HG03571 (cell line): ENCODE data around the gene FFAR2.
"Not testable (repeated sequence)": the region's sequence is repeated elsewhere in the genome, so short reads cannot be mapped to it uniquely, and the experiment has no call there.

ENCODE experiments used
- ATAC-seq: cut with Tn5 transposase; IDR thresholded peaks from one replicate; pipeline ENCODE4 v1.9.1; 2021; ENCODE audit not compliant: unreplicated experiment

Gene FFAR2

DNA sequence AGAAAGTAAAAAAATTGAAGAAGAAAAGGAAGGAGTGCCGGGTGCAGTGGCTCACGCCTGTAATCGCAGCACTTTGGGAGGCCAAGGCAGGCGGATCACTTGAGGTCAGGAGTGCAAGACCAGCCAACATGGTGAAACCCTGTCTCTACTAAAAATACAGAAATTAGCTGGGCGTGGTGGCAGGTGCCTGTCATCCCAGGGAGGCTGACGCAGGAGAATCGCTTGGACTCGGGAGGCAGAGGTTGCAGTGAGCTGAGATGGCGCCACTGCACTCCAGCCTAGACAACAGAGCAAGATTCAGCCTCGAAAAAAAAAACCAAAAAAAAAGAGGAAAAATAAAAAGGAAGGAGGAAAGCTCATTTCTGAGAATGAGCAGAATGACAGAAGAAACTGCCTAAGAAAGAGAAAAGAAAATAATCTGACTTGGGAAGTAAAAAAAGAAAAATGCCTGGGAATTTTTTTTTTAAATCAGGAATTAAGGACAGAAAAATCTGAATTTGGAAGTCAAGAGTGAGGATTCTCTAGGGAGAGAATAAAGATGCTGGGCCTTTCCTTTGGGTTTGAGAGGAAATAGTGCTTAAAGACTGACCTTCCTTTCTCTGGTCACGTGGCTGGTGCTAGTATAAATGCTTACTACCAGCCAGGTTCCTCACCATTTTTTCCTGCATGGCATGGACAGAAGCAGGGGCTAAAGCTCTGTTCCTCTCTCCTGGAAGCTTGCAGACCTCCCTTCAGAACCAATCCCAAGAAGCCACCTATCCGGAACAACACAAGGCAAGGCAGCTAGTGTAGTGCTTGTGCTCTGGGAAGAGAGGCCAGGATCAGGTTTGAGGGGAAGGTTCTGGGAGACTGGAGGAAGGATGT lies at the start of gene FFAR2:
TSS of gene FFAR2 (plus strand) at position 652 of the 864 bp plus-strand sequence. CDS start 1,458 bp downstream, outside the sequence.
- no peak for ATAC-seq

DNA sequence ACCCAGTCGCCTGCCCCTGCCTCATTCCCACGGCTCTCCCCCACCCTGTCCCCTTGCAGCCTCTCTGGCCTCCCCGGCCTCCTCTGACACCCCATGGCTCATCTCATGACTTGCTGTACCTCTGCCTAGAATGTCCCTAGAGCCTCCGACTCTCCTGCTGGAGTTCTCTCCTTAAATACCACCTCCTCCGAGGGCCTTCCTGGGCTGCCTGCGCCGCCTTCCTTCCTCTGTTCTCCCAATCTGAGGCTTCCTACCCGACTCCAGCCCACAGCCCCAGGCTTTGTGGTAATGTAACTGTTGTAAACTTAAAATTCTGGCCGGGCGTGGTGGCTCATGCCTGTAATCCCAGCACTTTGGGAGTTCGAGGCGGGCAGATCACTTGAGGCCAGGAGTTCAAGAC lies 49.5 kb upstream of the FFAR2 start:
- no peak for ATAC-seq

DNA sequence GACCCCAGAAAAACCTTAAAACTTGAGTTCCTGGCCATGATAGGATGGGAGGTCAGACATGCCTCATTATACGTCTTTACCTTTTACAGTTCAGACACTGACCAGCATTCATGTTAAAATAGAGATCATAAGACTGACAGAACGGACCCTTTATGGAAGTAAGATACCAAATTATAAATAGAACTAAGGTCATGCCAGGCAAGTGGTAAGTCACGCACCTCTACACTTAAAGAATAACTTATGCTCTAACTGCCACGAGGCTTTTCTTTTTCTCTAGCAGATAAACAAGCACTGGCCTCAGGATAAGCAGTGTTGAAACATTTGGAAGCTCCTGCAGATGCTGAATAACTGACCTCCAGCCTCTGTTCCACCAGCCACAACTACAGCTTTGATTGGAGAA lies 48.8 kb upstream of the FFAR2 start:
- no peak for ATAC-seq

DNA sequence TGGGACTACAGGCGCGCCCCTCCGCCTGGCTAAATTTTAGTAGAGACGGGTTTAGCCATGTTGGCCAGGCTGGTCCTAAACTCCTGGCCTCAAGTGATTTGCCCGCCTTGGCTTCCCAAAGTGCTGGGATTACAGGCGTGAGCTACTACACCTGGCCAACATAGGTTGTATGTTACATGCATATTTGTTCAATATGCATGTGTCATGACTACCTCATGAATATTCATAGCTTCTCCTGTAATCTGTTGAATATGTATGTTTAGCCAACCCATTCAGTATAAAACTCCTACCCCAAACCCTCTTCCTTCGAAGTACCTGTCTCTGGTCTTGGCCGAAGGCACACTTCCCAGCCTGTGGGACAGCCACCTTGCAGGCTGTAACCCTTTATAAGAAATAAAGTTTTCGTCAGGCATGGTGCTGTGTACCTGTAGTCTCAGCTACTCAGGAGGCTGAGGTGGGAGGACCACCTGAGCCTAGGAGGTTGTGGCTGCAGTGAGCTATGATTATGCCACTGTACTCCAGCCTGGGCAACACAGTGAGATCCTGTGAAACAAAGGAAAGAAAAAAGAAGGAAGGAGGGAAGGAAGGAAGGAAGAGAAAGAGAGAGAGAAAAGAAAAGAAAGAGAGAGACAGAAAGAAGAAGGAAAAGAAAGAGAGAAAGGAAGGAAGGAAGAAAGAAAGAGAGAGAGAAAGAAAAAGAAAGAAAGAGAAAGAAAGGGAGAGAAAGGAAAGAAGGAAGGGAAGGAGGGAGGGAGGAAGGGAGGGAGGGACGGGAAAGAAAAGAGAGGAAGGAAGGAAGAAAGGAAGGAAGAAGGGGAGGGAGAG lies 47.9 kb upstream of the FFAR2 start:
- no peak for ATAC-seq

DNA sequence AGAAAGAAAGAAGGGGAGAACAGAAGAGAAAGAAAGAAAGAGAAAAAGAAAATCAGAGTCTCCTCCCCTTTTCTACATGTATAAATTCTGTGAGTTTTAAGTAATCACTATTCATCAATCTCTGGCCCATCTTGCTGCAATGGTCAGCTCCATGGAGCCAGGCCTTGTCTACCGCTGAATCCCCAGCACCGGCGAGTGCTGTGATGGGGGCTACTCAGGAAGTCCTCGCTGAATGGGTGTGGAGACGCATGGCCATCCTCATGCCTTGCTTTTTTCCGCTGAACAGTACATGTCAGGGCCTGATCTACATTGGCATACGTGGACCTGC lies 47.3 kb upstream of the FFAR2 start:
- ATAC-seq = no peak

DNA sequence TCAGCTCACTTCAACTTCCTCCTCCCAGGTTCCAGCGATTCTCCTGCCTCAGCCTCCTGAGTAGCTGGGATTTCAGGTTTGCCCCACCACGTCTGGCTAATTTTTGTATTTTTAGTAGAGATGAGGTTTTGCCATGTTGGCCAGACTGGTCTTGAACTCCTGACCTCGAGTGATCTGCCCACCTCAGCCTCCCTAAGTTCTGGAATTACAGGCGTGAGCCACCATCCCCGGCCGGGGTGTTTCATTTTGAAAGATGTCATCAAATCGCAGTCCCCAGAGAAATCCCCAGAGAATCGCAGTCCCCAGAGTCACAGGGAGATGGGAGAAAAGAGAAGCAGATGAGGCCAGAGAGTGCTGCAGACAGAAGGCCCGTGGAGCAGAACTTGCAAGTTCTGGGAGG lies 46.6 kb upstream of the FFAR2 start:
- ATAC-seq = not testable (repeated sequence)

DNA sequence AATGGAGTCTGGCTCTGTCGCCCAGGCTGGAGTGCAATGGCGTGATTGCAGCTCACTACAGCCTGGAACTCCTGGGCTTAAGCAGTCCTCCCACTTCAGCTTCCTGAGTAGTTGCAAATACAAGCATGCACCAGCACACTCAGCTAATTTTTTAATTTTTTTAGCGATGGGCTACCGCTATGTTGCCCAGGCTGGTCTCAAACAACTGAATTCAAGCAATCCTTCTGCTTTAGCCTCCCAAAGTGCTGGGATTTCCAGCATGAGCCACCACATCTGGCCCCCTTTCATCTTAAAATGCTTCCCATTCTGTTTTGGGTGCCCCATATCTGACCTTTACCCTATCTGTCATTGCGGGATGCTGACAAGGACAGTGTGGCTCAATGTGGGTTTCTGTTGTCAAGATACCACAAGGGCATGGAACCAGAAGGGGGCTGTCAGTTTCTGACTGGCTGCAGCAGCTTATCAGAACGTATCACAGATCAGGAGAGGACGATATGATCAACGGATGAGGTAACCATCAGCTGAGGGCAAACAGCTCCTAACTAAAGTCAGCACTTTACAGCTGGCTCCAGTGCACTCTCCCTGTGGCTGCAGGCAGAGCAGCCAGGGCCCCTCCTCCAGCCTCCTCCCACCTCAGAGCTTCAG lies 44.8 kb upstream of the FFAR2 start:
- ATAC-seq = no peak

DNA sequence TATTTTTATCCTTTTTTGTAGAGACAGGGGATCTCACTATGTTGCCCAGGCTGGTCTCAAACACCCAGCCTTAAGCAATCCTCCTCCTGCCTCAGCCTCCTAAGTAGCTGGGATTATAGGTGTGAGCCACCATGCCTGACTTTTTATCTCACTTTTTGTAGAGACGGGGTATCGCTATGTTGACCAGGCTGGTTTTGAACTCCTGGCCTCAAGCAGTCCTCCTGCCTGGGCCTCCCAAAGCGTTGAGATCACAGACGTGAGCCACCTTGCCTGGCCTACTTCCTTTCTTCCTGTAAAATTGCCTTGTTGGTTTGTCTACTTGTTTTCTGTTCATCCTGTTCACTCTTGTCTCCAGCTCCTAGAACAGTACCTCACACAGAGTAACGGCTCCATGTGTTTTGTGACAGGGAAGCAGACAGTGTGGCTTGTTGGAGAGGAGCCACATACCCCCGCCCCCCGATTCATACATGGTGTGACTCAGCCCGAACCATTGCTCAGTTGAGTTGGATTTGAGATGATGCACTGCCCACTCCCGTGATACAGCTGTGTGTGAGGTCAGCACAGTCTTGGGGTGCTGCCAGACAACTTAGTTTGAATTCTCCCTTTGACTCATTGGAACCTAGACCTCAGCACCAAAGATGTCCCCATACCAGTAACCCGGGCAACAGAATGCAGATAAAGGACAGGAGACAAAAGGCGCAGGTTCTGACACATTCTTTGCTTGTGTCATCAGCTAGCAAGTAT lies 43.0 kb upstream of the FFAR2 start:
- peak; percentile 56 for ATAC-seq

DNA sequence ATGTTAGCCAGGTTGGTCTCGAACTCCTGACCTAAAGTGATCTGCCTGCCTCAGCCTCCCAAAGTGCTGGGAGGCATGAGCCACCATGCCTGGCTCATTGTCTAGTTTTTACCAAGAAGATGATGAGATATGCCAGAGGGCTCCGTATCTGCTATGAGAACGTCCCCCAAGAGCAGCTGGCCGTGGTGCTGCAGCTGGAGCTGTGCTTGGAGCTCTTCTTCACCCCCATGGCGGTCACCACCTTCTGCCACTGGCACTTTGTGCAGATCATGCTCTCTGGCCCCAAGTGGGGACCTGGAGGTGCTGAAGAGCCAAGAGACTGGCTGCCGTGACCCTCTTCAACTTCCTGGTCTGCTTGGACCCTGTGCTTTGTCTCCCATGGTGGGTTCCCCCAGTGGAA lies 40.4 kb upstream of the FFAR2 start:
- no peak for ATAC-seq

DNA sequence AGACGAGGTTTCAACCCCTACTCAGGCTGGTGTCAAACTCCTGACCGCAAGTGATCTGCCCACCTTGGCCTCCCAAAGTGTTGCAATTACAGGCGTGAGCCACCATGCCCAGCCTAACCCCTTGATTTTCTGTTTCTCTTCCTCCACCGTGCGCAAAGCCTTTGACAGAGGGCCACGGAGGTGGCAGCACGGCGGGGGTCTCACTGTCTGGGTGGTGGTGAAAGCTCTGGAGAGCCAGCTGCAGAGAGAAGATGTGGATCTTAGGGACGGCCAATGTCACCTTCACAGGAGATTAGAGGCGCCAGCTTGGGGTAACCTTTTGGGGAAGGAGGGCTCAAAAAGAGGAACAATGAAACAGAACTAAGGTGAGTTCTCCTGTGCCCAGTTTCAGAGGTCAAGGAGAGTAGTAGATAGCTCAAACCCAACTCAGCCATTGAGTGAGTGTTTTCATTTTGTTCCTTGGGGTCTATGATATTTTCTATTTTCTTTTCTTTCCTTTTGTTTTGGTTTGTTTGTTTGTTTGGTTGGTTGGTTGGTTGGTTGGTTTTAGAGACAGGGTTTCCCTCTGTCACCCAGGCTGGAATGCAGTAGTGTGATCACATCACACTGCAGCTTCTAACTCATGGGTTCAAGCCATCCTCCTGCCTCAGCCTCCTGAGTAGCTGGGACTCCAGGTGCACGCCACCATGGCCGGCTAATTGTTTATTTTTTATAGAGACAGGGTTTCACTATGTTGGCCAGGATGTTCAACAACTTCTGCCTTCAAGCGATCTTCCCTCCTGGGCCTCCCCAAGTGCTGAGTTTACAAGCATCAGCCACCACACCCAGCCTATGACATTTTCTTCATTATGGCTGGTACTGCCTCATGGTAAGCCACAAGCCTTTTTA lies 39.5 kb upstream of the FFAR2 start:
- peak; percentile 56 for ATAC-seq

DNA sequence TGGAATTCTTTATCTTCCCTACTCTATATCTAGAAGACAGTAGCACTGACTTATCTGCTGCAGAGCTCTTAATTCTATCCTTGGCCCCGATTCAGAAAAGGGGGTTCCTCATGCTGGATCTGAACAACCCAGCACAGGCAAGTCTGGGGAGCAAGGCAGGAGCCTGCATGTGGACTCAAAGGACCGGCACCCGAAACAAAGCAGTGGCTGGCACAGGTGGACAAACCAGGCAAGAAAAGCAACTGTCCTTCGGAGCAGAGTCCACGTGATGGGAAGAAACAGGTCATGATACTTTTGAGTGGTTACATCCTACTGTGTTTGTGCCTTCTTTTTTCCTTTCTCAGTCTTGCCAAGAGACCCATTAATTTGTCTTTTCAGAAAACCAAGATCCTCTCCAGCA lies 38.9 kb upstream of the FFAR2 start:
- ATAC-seq = no peak

DNA sequence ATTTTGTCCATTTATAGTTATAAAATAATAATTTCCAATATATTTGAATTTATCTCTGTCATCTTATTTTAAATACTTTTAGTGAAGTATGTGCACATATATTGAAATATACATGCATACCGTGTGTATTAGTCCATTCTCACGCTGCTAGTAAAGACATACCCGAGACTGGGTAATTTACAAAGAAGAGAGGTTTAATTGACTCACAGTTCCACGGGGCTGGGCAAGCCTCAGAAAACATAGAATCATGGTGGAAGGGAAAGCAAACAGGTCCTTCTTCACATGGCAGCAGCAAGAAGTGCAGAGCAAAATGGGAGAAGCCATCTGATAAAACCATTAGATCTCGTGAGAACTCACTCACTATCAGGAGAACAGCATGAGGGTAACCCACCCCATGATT lies 37.6 kb upstream of the FFAR2 start:
- ATAC-seq = no peak

DNA sequence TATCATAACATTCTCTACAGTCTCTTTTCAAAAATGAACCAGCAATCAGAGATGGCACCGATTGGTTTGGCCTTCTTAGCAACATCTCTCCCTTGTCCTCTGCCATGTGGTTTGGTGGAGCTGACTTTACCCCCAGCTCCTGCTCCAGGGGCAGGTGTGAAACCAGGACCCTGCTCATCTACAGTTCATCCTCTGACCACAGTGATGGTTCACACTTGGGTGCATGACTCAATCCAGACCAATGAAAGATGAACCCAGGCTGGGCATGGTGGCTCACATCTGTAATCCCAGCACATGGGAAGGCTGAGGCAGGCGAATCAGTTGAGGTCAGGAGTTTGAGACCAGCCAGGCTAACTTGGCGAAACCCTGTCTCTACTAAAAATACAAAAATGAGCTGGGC lies 33.6 kb upstream of the FFAR2 start:
- ATAC-seq = no peak

DNA sequence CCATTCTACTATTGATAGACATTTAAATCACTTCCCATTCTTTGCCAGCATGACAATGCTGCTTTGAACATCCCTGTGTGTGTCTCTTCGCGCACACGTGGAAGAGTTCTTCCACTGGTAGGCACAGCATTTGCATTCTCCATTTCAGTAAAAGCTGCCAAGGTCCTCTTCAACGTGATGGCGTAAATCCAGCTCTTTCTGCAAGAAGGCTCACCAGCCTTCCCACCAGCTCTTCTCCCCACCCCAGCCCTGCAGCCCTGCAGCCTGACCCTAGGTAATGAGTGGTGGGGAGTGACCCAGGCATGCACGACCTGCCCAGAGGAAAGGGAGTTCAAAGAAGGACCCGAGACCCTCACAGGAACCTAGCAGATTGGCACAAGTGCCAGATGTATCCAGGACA lies 31.7 kb upstream of the FFAR2 start:
- no peak for ATAC-seq

DNA sequence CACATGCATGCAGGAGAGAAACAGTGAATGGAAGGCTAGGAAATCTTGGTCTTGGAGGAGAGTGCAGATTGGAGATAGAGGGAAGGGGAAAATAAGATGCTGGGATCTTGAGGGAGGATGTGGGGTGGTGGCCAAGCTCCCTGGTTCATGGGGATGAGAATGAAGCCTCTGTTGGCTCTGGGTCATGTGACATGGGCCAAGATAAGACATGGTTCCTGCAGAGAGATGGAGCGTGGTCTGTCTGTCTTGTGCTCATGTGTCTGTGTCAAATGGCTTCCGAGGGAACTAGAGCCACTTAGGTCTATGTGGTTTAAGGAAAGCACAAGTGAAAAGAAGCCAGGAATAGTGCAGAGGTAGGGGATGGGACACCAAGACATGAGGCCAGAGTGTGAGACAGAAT lies 30.8 kb upstream of the FFAR2 start:
- ATAC-seq = no peak

DNA sequence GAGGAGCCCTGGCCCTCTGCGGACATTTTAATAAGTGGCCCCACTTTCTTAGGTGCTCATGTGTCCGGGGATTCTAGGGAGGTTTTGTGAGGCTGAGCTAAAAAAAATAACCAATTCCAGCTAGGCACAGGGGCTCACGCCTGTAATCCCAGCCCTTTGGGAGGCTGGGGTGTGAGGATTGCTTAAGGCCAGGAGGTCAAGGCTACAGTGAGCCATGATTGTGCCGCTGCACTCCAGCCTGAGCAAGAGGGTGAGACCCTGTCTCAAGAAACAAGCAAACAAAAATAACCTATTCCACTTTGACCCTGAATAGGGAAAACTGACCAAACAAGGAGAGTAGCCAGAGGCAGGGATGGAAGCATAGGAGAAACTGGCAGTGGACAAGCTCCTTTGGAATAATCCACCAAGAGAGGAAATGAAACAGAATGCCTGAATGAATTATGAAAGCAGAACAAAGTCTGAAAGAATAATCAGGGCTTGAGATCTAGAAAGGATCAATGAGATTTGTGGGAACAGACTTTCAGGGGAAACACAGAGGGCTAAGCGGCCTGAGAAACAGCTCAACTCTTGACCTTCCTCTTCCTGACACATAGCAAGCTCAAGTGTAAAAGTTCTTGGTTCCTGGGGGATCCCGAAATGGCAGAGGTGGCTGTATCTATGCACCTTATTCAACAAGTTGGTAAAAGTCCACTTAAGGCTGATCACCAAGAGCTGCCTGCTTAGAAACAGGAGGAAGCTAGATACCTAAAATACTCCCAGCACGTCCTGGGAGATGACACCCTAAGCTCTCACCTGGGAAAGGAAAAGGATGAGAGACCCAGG lies 30.1 kb upstream of the FFAR2 start:
- no peak for ATAC-seq

DNA sequence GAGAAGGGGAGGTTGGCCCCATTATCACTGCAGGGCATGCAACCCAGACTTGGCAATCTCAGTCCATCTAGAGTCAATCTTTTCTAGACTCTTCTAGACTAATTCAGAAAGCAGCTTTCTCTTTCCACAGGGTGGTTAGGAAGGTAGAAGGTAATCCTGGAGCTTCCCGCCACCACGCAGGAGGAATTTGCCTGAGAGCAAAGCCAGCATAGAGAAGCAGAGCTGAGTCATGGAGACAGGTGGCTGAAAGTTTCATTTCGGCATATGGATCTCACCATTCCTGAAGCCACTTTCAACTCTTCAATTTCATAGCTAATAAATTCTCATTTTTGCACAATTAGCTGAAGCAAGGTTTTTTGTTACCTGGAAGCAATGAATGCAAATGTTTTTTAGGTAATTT lies 29.0 kb upstream of the FFAR2 start:
- ATAC-seq = no peak

DNA sequence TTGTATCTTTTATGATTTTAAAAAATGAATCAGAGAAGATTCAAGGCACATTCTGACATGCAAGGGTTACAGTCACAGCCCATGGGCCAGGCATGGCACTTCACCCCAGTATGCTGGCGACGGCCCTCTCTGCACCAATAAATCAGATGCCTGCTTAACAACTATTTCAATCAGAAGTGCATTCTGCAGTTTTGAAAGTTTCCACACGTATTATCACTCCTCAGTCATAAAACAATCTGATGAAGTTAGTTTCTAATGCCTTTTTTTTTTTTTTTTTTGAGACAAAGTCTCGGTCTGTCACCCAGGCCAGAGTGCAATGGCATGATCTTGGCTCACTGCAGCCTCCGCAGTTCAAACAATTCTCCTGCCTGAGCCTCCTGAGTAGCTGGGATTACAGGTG lies 28.3 kb upstream of the FFAR2 start:
- no peak for ATAC-seq

DNA sequence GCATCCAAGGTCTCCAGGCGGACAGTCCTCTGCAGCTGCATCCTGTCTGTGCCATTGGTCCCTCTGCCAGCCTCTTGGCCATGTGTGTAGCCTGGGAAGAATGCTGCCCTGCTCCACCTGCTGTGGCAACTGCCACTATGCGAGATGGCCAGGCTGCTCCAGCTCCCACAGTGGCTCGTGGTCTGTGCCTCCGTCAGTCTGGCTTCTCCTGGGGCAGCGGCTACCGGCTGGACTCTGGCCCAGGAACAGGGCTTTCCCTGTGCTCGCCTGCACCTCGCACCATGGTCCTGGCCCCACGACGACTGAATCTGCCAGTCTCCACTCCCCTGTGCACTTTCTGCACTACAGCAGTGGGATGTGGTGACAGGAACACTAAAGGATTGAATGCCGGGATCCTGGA lies 26.7 kb upstream of the FFAR2 start:
- ATAC-seq = no peak
